K562 (cell line): ENCODE measurements around the gene ERICH6B. TPM values are rescaled to one million over a fixed set of nuclear protein-coding genes. Genes with fewer than 3 reads are reported as not detected.

Experiments used
- ATAC-seq: fragments of 200-7000 bp; cut with Tn5 transposase; 3 replicates; pipeline ENCODE4 v1.9.1; 2020; ENCODE audit warnings: moderate library complexity
- BruUV-seq: library from RNA; stranded (reverse); fragments of 400-500 nt; replicated peaks from 2 replicates; lab custom pipeline; 2021; lab: Mats Ljungman, UMichigan
- CTCF ChIA-PET: fragments of 300-600 bp; formaldehyde crosslinking; extraction: SDS; loops from one replicate; lab custom pipeline; 2021; ENCODE audit warnings: low intra/inter-chr PET ratio; lab: Yijun Ruan, JAX
- POLR2A ChIA-PET: fragments of 300-600, 350-650 bp; sonication (Branson Sonifier 250); formaldehyde crosslinking; extraction: SDS; loops from one replicate; lab custom pipeline; 2021; ENCODE audit warnings: antibody characterized with exemption, inconsistent platforms; lab: Yijun Ruan, JAX
- DNase-seq, 4 experiments: peaks; one replicate each; pipeline versions ENCODE4 v3.0.0 to v3.0.0-alpha.2; 2011 to 2018; ENCODE audit warnings: low spot score in 3 of 4, mixed read lengths in 3 of 4; ENCODE audit errors: extremely low read depth in 1 of 4
- FAIRE-seq: peaks from 2 replicates; lab custom pipeline; 2011; peaks lifted over from hg19 to GRCh38; lab: Jason Lieb, UNC
- H2AFZ ChIP-seq: 2 replicates; pipeline ENCODE4 v1.6.0; 2011; ENCODE audit warnings: low read depth, low read length, control low read depth, inconsistent platforms
- H3K27ac ChIP-seq: fragments of 200-600 bp; 3 replicates; pipeline ENCODE4 v1.8.0; 2011; ENCODE audit warnings: low read depth, mild to moderate bottlenecking, control low read depth, inconsistent platforms, low read length, moderate library complexity, mixed read lengths; ENCODE audit errors: extremely low read depth
- H3K27me3 ChIP-seq, 2 experiments: fragments of 300-600 bp in 1 of 2; 2 replicates in 1 of 2; 3 replicates in 1 of 2; pipeline versions ENCODE4 v1.6.0 to v1.8.0; 2011; ENCODE audit warnings: inconsistent platforms in 2 of 2, low read length in 2 of 2, mild to moderate bottlenecking in 1 of 2, mixed read lengths in 1 of 2, moderate library complexity in 1 of 2; ENCODE audit not compliant: control insufficient read depth in 2 of 2, insufficient read depth in 2 of 2
- H3K36me3 ChIP-seq: fragments of 300-600 bp; 3 replicates; pipeline ENCODE4 v1.8.0; 2011; ENCODE audit warnings: mild to moderate bottlenecking, low read length, inconsistent platforms; ENCODE audit not compliant: control insufficient read depth, insufficient read depth
- H3K4me1 ChIP-seq, 2 experiments: fragments of 200-600 bp in 1 of 2; replicated peaks in 1 of 2; 2 replicates in 1 of 2; 3 replicates in 1 of 2; pipeline versions ENCODE4 v1.5.1 to v1.8.0; 2011; ENCODE audit warnings: inconsistent platforms in 2 of 2, low read length in 2 of 2, mild to moderate bottlenecking in 1 of 2, mixed read lengths in 1 of 2, moderate library complexity in 1 of 2; ENCODE audit not compliant: control insufficient read depth in 2 of 2, insufficient read depth in 2 of 2
- H3K4me2 ChIP-seq: 2 replicates; pipeline ENCODE4 v1.6.1; 2011; ENCODE audit warnings: low read length, control low read depth, inconsistent platforms, mixed read lengths; ENCODE audit not compliant: insufficient read depth
- H3K4me3 ChIP-seq: fragments of 200-600 bp; sonication (generic), shearing (Covaris generic); 2 replicates; pipeline ENCODE4 v1.5.1; 2016; ENCODE audit warnings: control low read depth, inconsistent platforms
- H3K79me2 ChIP-seq: fragments of 200-600 bp; 3 replicates; pipeline ENCODE4 v1.8.0; 2011; ENCODE audit warnings: low read length, inconsistent platforms; ENCODE audit not compliant: control insufficient read depth, insufficient read depth
- H3K9ac ChIP-seq, 2 experiments: 2 replicates each; pipeline versions ENCODE4 v1.6.0 to v1.6.1; 2011; ENCODE audit warnings: low read depth in 2 of 2, low read length in 2 of 2, control low read depth in 1 of 2, inconsistent platforms in 1 of 2, mild to moderate bottlenecking in 1 of 2, mixed read lengths in 1 of 2; ENCODE audit not compliant: insufficient read depth in 1 of 2
- H3K9me1 ChIP-seq: one replicate; pipeline ENCODE4 v1.6.0; 2011; ENCODE audit warnings: inconsistent platforms, mild to moderate bottlenecking, low read length, moderate library complexity; ENCODE audit not compliant: control insufficient read depth, insufficient read depth
- H3K9me3 ChIP-seq: replicated peaks from 2 replicates; pipeline ENCODE4 v1.5.1; 2011; ENCODE audit warnings: low read depth, low read length, inconsistent platforms; ENCODE audit not compliant: control insufficient read depth, insufficient read depth
- H4K20me1 ChIP-seq: replicated peaks from 2 replicates; pipeline ENCODE4 v1.6.1; 2011; ENCODE audit warnings: low read length, inconsistent platforms, mixed read lengths; ENCODE audit not compliant: control insufficient read depth, insufficient read depth
- BDP1 ChIP-seq: IDR thresholded peaks from 3 replicates; pipeline ENCODE4 v1.6.1; 2011; ENCODE audit not compliant: insufficient read length, insufficient read depth
- FOXA3 ChIP-seq, 2 experiments: fragments of 450-650 bp in 1 of 2; sonication (generic) in 1 of 2; formaldehyde crosslinking; IDR thresholded peaks in 1 of 2; conservative IDR thresholded peaks in 1 of 2; 2 replicates each; pipeline versions ENCODE4 v1.4.0 to v1.8.0; 2020 to 2022; ENCODE audit warnings: mild to moderate bottlenecking in 2 of 2, missing genetic modification reagents in 1 of 2
- MCM3 ChIP-seq: fragments of 450-650 bp; IDR thresholded peaks from 2 replicates; pipeline ENCODE4 v1.6.1; 2016
- NR4A1 ChIP-seq, 2 experiments: fragments of 250-450 bp in 1 of 2; fragments of 450-650 bp in 1 of 2; sonication (Bioruptor Pico) in 1 of 2; IDR thresholded peaks; 2 replicates each; pipeline versions ENCODE4 v1.4.0 to v1.6.1; 2016 to 2020; ENCODE audit warnings: mild to moderate bottlenecking in 2 of 2, missing compliant biosample characterization in 1 of 2, missing genetic modification characterization in 1 of 2, moderate library complexity in 1 of 2
- PBX2 ChIP-seq, 2 experiments: IDR thresholded peaks in 1 of 2; conservative IDR thresholded peaks in 1 of 2; 2 replicates each; pipeline ENCODE4 v1.6.1; 2016; ENCODE audit warnings: low read depth in 2 of 2, mild to moderate bottlenecking in 1 of 2, missing compliant biosample characterization in 1 of 2, missing genetic modification characterization in 1 of 2, moderate library complexity in 1 of 2
- PHB ChIP-seq: fragments of 250-450 bp; sonication (Bioruptor Pico); IDR thresholded peaks from 2 replicates; pipeline ENCODE4 v1.5.0; 2021
- POLR2A ChIP-seq: fragments of 450-650 bp; conservative IDR thresholded peaks from 2 replicates; pipeline ENCODE4 v1.6.1; 2016
- REST ChIP-seq, 2 experiments: fragments of 450-650 bp; formaldehyde crosslinking in 1 of 2; IDR thresholded peaks; 2 replicates each; pipeline versions ENCODE4 v1.4.0 to v1.6.1; 2014 to 2020; ENCODE audit warnings: mild to moderate bottlenecking in 2 of 2, borderline replicate concordance in 1 of 2, low read depth in 1 of 2
- USF1 ChIP-seq: sonication (generic); formaldehyde crosslinking; IDR thresholded peaks from 2 replicates; pipeline ENCODE4 v1.9.0; 2022; ENCODE audit warnings: mild to moderate bottlenecking, missing genetic modification reagents
- ZNF224 ChIP-seq: sonication (generic); formaldehyde crosslinking; IDR thresholded peaks from 2 replicates; pipeline ENCODE4 v1.8.0; 2022; ENCODE audit warnings: mild to moderate bottlenecking, missing genetic modification reagents
- ZNF785 ChIP-seq: fragments of 250-450 bp; sonication (Bioruptor Pico); IDR thresholded peaks from 2 replicates; pipeline ENCODE4 v1.4.0; 2020; ENCODE audit warnings: mild to moderate bottlenecking
- WGBS: fragments of 100-300 bp; shearing (Covaris generic); methylation state at CpG from one replicate; pipeline ENCODE4 v1.1.6; 2016; ENCODE audit warnings: low coverage, mixed read lengths; ENCODE audit not compliant: insufficient coverage; ENCODE audit errors: missing lambda C conversion rate; 5-methylcytosine and 5-hydroxymethylcytosine counted together
- in situ Hi-C: fragments of 300-500 bp; cut with MboI; formaldehyde crosslinking; loops from 4 replicates; pipeline ENCODE4 v1.15.0; 2018; ENCODE audit warnings: inconsistent platforms, mixed read lengths
- intact Hi-C: fragments of 100-400 bp; cut with micrococcal nuclease; formaldehyde crosslinking; loops from 2 replicates; pipeline ENCODE4 v1.14.2; 2022
- polyA plus RNA-seq, 8 experiments: library from polyadenylated mRNA; depleted of rRNA in 4 of 8; stranded (reverse) in 5 of 8; unstranded in 3 of 8; fragments of >200 nt; fragmentation: Nextera tagmentation in 2 of 8; fragmentation: Illumina TruSeq in 1 of 8; extraction: Ambion mirVana in 2 of 8; extraction: Trizol in 1 of 8; gene quantifications; 2 replicates each; pipeline versions ENCODE4 v1.2.1 to v1.2.3, GENCODE V29; 2011 to 2014; ENCODE audit warnings: inconsistent platforms in 1 of 8, missing spikeins in 1 of 8
- total RNA-seq, 7 experiments: library from RNA; depleted of rRNA in 6 of 7; stranded (reverse); fragments of >200 nt in 6 of 7; fragmentation: Illumina TruSeq in 2 of 7; extraction: Trizol in 2 of 7; gene quantifications; 2 replicates each; pipeline versions ENCODE4 v1.2.1 to v1.2.3, GENCODE V29; 2011 to 2021; ENCODE audit warnings: low replicate concordance in 1 of 7

Gene ERICH6B
- total and polyA plus RNA-seq, 9 of the 15 experiments (the other 6 are each of a cell fraction or from before 2014, with no cell fraction given), result not detected

GRCh38 chr13:45537516-45537915, 78.0 kb downstream of the ERICH6B start:
- 56% methylated on average over 1 of the region's 1 CpG for WGBS
- no TSS peak for BruUV-seq
- ATAC-seq (no peak), FAIRE-seq (no peak), DNase-seq (no peak)
- Histone ChIP-seq H3K4me3 (no peak overlapping the region), H3K79me2 (no peaks in the 10 kb centered on the region), H3K27me3 (no peaks in the 10 kb centered on the region), H3K9ac (no peak overlapping the region), H3K9me3 (no peaks in the 10 kb centered on the region), H2AFZ (no peak overlapping the region), H3K27ac (no peak overlapping the region), H3K4me2 (no peak overlapping the region), H3K9me1 (no peaks in the 10 kb centered on the region), H4K20me1 (no peaks in the 10 kb centered on the region), H3K36me3 (peaks cover 27% of the 10 kb centered on the region; the same call in 2 of the 3 replicates), H3K4me1 (peaks cover 0 to 4% of the 10 kb centered on the region in 2 experiments; a peak in 2 of 5 replicates)
- TF ChIP-seq PHB (no peak), USF1 (CRISPR knock-in tag) (no peak), NR4A1 (CRISPR knock-in tag; IDR thresholded peaks at IDR 0.05) (no peak), NR4A1 (tag; IDR thresholded peaks at IDR 0.05) (no peak), POLR2A (no peak), PBX2 (CRISPR knock-in tag; IDR thresholded peaks at IDR 0.05; ENCODE audit: low read depth) (no peak), PBX2 (tag; conservative IDR thresholded peaks at IDR 0.05; ENCODE audit: low read depth) (no peak), BDP1 (no peak), ZNF224 (no peak), FOXA3 (CRISPR knock-in tag; conservative IDR thresholded peaks at IDR 0.05 in 1 of 2, IDR thresholded peaks at IDR 0.05 in 1 of 2) (no peak), ZNF785 (CRISPR knock-in tag) (no peak), MCM3 (no peak), REST (IDR thresholded peaks at IDR 0.05; ENCODE audit: borderline replicate concordance) (no peak), REST (CRISPR knock-in tag; IDR thresholded peaks at IDR 0.05; ENCODE audit: low read depth) (no peak)
- CTCF ChIA-PET, result no interaction called here
- intact Hi-C loops, result no loop called here
- POLR2A ChIA-PET, result no interaction called here
- in situ Hi-C loops, result no loop called here
